Raji (cell line): Measurements from ENCODE around the gene SPRN.

ENCODE experiments used
- POLR2A ChIP-seq: IDR thresholded peaks from 2 replicates; pipeline ENCODE4 v1.6.1; 2011; ENCODE audit warnings: low read depth, low read length, control low read depth; ENCODE audit not compliant: insufficient read depth

The SPRN gene

DNA sequence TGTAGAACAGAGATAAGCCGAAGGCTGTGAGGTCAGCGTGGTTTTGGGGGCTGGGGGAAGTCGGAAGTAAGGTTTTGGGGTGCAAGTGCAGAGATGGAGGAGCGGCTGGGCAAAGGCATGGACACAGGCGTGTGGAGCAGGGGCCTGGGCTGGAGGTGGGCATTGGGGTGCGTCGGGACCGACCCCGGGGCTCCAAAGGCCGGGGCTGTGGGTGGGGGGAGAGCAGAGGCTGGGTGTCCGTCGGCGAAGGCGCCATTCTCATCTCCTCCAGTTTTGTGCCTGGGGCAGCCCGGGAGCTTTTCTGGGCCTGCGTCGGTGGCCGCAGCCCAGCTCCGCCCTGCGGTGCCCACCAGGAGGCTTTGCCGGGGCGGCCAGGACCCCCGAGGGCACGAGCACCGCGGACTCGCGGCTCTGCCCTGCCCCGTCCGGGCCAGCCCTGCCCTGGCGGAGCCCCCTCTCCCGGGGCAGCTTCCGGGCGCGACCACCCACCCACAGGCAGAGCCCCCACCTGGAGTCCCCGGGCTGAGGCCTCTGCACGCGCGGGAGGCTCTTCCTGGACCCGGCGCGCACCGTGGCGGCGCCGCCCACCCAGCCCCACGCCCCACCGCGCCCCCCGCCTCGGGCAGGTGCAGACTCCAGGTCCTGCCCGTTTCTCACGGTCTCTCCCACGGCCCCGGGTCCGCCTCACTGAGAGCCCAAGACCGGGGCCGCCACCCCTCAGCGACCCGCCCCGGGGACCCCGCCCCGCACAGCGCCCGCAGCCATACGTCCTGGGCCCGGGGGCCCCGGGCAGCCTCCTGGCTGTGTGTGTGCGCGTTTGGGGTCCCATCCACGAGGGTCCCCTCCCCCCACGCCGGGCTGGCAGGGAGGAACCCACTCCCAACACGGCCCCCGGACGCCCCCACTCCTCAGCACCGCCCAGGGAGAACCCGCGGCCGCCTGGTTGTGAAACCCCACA, 21.6 kb upstream of the SPRN start:
- no peak for TF ChIP-seq POLR2A

DNA sequence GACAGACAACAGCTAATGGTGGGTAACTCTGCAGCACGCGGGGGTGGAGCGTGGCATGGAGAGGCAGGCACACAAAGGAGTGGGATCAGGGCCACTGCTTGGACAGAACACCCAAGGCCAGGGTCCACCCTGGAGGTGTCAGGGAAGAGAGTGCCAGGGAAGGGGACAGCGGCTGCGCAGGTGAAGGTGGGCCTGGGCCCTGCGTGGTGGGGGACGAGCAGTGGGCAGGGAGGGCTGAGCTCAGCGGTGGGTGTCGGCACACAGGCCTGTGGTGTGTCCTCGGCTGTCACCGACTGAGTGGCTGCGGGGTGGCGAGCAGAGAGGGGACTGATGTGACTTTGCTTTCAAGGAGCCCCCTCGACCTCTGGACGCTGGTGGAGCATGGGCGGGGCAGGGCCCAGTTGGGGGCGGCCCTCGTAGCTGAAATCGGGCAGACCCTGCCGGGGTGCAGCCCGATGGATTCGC, 20.9 kb upstream of the SPRN start:
- TF ChIP-seq POLR2A: no peak

DNA sequence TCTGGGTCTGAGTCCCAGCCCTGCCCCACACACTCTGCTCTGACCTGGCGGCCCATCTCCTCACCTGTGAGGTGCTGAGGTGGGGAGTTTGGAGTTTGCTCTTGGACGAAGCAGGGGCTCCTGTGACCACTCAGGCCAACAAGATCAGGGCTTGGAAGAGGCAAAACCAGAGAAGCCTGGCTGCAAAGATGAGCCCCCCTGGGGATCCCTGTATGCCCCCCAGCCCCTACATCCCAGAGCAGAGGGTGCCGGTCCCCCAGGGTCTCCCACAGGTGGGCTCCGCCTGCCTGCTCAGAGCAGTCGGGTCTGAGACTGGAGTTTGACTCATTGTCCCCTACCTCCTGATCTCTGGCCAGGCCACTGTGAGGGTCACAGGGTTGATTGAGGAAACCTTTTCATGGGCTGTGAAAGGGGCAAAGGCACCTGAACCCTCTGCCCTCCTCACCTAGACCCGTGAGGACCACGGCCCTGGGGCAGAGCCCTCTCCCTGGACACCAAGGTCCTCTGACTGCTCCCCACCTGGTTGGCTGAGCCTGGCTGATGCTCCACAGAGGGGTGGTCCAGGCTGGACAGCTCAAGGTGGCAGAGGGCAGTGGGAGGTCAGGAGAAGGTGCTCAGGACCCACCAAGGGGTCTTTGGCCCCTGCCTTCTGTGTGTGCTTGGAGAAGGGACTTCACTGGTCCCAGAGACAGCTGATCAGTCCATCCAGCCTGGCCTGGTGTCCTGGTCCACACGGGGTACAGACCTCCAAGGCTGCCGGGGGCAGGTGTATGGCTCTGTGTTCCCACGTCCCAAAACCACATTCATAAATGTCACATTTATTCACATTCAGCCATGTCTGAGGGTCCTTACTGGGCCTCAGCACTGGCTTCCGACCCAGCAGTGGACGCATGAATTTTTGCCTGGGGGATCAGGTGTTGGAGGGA, 20.2 kb upstream of the SPRN start:
- no peak for TF ChIP-seq POLR2A

DNA sequence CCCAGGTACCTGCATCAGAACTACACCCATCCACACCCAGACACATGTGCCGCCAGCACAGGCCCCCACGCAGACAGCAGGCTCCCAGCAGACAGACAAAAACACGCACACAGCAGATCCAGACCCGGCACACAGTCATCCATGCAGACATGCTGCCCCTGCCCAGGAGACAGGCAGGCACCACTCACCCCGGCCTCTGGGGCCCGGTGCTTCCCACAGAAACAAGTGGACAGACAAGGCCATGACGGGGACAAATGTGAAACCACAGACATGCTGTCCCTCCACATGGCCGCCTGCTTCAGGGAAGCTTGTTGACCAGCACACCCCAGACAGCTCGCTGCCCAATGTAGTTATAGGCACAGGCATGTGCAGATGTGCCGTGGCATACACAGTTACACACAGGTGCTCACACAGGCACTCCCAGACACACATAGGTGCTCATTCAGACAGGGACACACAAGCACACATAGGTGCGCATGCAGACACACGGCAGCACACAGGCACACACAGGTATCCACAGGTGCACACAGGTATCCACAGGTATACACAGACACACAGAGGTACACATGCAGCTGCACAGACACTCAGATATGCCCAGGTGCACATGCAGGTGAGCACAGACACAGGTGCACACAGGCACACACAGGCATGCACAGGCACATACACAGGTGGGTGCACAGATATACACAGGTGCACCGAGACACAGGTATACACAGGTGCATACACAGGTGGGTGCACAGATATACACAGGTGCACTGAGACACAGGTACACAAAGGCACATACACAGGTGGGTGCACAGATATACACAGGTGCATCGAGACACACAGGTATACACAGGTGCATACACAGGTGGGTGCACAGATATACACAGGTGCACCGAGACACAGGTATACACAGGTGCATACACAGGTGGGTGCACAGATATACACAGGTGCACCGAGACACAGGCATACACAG, 18.8 kb upstream of the SPRN start:
- TF ChIP-seq POLR2A: no peak

DNA sequence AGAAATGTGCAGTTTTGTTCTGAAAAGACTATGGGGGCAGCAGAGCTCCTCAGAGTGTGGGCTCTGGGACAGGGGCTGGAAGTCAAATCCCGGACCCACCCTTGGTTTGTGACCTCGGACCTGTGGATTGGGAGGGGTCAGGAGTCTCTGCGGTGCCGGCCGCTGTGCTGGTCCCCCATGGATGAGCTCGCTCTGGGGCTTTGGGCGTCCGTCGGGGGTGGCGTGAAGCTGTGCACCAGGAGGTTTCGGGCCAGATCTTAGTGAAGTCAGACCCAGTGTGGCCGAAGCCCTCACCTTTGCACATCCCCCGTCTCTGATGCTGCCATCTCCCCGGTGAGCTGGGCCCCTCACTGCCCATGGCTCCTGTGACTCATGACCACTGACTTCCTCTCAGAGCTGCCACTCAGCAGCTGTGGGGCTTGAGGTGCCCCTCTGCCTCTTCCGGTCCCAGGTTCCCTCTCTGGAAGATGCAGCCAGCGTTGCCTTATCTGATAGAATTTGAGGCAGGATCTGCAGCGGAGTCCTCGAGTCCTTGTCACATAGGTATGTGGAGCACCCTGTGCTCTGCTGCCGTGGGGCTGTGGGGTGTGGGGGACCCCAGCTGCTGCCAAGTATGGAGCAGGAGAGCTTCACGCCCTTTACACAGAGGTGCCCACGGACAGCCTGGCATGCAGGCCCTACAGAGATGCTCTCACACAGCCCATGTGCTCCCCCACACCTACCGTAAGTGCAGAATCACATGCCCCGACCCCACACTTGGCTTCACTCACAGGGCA, 18.0 kb upstream of the SPRN start:
- TF ChIP-seq POLR2A: no peak

DNA sequence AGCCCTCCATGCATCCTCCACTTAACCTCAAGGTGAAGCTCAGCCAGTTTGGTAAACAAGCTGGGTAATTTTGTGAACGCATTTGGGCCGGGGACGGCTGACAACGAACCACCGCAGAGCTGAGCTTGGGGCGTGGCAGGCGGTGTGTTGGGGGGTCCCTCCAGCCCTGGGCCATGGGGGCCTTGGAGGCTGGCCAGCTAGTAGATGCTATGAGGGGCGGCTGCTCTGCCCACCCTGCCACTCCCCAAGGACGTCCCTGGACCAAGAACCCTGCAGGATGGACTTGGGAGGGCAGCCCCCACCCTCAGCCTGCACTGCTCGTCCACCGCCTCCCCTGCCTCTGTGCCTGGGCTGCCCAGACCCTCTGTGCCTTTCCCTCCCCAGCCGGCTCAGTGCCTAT, 17.4 kb upstream of the SPRN start:
- no peak for TF ChIP-seq POLR2A

DNA sequence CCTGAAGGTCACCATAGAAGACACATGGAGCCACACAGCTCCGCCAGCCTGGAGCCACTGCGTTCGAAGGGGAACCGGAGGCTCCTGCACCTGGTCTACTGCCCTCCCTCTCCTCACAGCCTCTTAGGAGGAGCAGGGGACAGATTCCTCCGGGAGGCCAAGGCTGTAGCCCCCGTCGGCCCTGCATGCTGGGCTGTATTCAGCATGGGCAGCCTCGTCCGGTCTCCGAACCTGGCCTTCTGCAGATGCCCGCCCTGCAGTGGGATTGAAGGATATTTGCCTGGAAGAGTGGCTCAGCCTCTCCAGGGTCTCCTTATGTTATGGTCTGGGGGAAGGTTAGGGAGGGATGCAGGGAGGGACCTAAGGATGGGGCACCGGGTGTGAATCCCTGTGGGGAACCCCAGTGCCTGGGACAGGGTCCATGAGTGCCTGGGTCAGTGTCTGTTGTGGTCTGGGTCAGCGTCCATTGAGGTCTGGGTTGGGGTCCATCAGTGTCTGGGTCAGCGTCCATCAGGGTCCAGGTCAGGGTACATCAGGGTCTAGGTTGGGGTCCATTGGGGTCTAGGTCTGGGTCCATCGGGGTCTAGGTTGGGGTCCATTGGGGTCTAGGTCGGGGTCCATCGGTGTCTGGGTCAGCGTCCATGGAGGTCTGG, 16.3 kb upstream of the SPRN start:
- no peak for TF ChIP-seq POLR2A

DNA sequence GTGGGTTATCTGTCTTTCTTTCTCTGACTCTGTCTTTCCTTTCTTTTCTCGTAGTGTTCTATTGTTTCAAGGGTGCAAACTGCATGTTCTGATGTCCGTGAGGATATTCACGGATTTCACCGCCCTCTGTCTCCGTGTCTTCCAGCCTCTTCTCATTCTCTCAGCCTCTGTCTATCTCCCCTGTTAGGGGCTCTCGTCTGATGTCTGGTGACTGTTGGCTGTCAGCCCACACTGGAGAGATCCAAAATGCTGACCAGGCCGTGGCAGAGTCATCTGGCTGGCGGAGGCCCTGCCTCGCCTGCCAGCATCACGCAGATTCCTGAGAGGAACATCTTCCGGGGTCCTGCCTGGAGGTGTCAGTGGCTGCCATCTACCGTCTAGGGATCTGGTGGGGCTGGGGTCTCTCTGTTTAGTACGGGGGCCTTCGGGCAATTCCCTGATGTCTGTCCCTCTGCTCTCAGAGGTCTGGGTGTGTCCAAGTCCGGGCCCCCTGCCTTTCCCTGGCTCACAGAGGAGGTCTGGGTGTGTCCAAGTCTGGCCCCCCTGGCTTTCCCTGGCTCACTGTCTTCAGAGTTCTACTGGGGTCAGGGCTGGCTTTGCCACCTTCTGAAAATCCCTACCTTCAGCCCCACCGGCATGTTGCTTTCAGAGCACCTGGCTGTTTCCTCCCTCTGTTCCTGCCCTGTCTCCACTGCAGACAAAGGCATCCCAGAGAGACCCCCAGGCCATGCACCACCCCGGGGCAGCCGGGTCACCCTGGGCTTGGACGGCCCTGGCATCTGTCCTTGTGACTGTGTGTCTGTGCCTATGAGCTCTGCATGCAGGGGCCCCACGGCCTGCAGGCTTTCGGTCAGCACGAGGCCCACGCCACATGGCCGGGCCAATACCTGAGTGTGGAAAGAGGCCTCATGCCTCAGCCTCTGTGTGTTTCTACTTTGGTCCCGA, 15.4 kb upstream of the SPRN start:
- TF ChIP-seq POLR2A: no peak

DNA sequence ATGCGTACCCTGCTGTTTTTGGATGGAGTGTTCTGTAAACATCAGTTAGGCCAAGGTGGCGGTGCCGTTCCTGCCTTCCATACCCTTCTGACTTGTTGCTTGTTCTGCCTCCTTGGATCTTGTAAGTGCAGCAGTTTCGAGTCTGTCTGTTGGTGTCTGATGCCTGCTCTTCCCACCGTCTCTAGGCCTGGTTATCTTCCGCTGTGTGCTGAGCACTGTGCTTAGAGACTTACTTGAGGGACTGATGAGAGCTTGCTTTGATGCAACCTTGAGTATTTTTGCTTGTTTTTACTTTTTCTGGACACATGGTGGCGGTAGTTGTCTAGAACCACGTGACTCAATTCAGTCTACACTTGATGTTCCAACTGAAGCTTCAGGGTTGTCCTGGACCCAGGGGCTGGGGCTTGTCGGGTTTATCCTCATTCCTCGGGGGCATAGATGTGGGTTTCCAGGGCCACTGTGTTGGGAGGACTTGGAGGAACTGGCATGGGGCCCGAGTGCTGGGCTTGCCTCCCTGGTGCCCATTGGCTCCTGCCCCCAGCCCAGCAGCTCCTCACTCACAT, 14.4 kb upstream of the SPRN start:
- TF ChIP-seq POLR2A: no peak

DNA sequence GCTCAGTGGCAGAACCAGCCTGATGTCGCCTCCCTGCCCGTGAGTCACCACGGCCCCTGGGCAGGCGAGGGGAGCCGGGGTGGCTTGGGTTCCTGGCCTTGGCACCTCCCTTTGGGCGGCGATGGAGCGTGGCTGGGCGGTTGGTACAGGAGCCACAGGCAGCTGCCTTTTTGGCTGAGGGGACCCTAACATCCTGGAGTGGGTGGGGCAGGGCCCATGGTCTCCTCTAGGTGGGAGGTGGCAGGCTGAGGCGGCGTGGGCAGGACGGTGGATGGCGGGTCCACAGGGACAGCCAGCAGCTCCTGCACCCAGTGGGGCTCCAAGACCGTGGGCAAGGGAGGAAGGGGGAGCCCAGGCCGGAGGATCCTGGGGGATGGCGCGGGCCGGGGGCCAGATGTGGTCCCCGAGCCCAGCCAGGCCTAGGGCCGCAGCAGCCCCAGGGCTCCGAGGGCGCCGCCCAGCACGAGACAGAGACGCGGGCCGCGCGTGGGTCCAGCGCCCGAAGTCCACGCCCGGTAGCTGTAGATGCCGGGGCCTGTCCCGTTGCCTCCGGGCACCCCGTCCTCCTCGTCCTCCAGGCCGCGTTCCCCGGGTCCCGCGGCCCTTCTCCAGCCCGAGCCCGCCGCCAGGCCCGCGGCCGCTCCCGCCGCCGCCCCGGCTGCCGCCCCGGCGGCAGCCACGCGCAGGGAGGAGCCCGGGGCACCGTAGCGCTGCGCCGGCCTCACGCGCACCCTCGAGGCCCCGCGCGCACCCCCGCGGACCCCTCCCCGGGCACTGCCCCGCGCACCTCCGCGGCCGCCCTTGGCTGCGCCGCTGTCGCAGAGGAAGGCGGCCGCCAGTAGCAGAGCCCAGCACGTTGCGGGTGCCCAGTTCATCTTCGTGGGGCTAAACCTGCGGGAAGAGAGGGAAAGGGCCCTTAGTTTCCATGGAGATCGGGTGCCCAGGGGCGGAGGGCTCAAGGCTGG, 1.3 kb downstream of the SPRN start:
- no peak for TF ChIP-seq POLR2A
